GM03348 (cell line): ENCODE results near the gene DDIT4L.
"Not testable (repeated sequence)": the region's sequence is repeated elsewhere in the genome, so short reads cannot be mapped to it uniquely, and the experiment has no call there.

Experiments used
- DNase-seq: peaks from one replicate; pipeline ENCODE4 v3.0.0; 2012; ENCODE audit warnings: low spot score

DDIT4L gene

GRCh38 chr4:100189820-100190642, at the start of gene DDIT4L:
Gene DDIT4L, minus strand, starts transcription at chr4:100190468. Its CDS starts 485 bp downstream, at chr4:100189983.
- DNase-seq, result peak; percentile 87

- no peak for DNase-seq
Observed at GRCh38 chr4:100240008-100240407, 49.7 kb upstream of the DDIT4L start.

DNA sequence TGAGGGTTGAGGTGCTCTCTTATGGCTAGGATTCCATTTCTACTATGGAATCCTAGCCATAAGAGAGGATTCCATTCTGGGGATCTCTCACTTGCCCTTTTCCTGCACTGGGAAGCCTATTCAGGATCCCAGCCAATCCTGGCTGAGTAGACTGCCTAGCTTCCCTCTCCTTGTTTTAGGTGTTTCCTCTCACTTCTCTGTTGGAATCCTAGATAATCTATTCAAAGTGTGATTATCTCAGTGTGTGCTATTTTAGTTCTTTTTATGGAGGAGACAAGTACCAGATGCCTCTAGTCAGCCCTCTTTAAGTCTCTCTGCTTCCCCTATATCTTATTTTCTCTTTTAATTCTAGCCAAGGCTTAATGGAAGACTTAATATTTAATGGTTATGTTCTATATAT, 34.5 kb upstream of the DDIT4L start:
- DNase-seq, result no peak

DNA sequence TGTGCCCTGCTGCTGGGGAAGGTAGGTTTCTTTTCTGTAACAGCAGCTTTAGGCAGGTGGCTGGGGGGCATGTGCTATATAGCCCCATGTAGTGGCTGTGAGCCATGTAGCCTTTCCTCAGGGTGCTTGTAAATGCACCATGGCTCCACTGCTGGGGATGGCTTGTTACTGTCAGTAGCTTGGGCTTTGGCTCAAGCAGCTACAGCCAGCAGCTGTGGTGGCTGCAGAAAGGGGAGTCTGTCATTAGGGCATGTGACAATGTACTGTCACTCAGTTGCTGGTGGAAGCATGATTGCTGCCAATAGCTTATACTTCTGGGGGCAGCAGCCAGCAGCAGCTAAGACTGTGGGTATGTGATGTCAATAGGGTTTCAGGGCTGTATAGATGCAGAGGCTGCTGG, 33.9 kb upstream of the DDIT4L start:
- DNase-seq, result no peak

DNA sequence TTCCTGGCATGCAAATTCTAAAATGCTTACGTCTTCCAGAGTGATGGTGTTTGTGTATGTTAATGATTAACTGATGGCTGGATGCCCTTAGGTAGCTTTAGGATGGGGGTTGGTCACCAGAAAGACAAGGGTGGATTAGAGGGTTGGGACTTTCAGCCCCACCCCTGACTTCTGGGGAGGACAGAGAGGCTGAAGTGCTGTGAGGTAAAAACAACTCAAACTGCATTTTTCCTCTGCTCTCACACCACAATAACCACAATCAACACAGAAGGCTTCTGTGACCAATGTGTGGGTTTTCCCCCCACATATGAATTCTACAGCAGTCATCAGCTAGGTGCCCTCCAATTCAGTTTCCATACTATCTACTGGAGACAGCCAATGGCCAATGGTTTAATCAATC, 18.7 kb upstream of the DDIT4L start:
- DNase-seq, result no peak

DNA sequence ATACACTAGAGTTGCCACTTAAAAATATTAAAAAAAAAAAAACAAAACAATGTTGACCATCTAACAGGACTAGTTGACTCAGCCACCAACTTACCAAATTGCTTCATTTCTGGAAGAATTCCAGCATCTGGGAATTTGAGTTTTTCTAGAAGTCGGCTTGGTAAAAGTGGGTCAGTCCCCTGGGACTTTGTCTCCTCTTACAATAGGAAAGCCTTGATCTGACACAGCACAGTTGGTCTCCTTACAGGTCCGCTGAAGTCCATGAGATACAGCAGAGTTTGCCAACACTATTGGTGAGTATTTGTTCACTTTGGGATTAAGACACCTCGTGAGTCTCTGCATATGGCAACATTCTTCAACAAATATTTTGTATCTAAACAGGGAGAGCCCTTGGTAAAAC, 18.2 kb upstream of the DDIT4L start:
- no peak for DNase-seq

- no peak for DNase-seq
Observed at GRCh38 chr4:100206850-100207249, 16.6 kb upstream of the DDIT4L start.

DNA sequence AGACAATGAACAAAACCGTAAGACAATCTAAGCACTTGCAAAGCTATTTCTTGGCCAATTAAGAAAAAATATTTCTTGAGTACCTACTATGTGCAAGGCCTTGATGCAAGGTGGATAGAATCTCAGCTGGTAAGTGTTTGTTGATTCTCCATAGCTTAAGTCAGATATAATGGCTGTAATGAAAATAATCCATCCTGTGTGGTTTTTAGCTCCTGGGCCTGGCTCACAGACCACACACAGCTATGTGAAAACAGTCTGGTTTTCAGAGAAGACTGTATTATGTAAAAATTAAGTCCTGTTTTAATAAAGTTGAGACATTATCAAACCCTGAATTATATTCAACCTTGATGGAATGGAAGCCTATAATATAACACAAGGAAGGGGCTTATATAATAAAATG, 7.8 kb upstream of the DDIT4L start:
- DNase-seq, result no peak

DNA sequence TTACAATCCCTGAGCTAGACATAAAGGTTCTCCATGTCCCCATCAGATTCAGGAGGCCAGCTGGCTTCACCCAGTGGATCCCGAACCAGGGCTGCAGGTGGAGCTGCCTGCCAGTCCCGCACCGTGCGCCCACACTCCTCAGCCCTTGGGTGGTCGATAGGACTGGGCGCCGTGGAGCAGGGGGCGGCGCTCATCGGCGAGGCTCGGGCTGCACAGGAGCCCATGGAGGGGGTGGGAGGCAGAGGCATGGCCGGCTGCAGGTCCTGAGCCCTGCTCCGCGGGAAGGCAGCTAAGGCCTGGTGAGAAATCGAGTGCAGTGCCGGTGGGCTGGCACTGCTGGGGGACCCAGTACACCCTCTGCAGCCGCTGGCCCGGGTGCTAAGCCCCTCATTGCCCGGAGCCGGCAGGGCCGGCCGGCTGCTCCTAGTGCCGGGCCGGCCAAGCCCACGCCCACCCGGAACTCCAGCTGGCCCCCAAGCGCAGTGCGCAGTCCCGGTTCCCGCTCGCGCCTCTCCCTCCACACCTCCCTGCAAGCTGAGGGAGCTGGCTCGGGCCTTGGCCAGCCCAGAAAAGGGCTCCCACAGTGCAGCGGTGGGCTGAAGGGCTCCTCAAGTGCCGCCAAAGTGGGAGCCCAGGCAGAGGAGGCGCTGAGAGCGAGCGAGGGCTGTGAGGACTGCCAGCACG, 6.3 kb upstream of the DDIT4L start:
- DNase-seq, result not testable (repeated sequence)

- DNase-seq, result peak; percentile 43
Observed at GRCh38 chr4:100190643-100191600, 654 bp upstream of the DDIT4L start.

- no peak for DNase-seq
Observed at GRCh38 chr4:100188829-100189228, 1.4 kb downstream of the DDIT4L start.

GRCh38 chr4:100187781-100188180, 2.5 kb downstream of the DDIT4L start:
- no peak for DNase-seq

GRCh38 chr4:100184787-100185186, 5.5 kb downstream of the DDIT4L start:
- no peak for DNase-seq

GRCh38 chr4:100177855-100178254, 12.4 kb downstream of the DDIT4L start:
- DNase-seq, result no peak

GRCh38 chr4:100177126-100177525, 13.1 kb downstream of the DDIT4L start:
- DNase-seq, result no peak

DNA sequence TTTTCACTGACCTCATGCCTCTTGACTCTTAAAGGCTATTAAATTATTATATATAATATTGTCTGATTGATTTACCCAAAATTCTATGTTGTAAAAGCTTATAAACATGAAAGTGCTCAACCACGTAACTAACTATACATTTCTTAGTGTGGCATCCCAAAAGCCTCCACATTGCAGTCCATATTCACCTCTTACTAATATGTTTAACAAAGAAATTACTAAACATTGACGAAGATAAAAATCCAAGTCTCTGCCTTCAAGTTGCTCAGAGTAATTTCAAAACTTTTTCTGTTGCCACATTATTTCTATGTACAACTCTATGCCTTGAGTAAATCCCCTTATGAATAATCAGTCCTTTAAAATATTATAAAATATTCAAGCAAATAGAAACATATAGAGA, 14.4 kb downstream of the DDIT4L start:
- DNase-seq, result no peak

DNA sequence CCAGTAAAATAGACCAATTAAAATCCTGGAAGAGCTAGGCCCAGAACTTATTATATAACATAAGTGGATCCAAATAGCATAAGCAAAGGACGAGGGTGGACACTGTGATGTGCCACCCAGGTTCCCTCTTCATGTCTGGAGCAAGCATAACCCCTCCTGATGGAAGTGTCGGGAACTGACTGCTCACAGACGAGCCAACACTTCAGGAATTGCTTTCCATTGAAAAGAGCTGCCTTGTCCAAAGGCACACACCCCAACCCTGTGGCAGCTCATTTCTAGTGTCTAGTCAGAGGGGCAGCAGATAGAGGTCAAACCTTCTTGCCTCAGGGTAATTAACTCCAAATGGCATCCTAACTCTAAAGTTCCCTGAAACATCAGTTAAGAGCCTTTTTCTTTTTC, 15.3 kb downstream of the DDIT4L start:
- no peak for DNase-seq

- no peak for DNase-seq
Observed at GRCh38 chr4:100170986-100171385, 19.3 kb downstream of the DDIT4L start.

DNA sequence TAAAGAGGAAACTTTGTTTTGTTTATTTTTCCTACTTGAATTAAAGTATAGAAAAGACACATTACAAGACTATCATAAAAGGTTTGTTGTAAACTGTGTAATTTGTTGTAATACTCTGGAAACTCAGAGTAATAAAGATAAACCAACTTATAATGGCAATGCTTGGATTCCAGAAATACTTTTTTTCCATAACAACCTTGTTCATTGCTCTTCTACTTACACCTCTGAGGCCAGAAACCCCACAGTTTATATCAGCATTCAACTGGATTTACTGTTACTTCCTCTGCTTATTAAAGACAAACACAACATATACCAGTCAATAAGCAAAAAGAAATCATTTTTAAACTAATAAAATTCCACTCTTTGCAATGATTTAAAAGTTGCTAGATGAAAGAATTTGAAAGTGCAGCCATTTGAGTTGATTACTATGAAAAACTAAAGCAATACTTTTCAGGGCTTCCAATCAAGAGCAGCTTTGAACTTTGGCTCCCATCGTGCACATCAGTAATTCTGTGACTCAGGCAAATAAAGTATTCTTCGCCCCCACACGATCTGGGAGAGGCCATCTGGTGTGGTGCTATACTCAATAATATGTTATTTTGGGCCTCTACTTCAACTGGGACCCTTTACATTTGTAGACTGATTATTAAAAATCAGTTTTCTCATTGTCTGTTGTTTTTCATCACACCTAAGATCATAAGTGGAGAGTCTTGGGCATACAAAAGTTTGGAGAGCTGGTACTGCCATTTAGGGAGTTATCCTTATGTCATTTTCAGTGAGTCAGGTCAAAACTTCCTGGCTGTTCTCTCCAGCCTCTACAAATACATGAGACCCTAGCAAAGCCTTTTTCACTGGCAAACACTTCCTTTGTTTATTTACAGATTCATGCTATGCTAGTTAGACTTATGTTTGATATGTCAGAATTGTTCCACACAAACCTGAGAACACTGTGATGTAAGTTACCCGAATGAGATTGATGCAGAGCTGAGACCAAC, 20.5 kb downstream of the DDIT4L start:
- DNase-seq, result peak; percentile 24

- DNase-seq, result peak; percentile 61
Observed at GRCh38 chr4:100168521-100168920, 21.7 kb downstream of the DDIT4L start.
